Measurements from ENCODE around the gene FASTKD3. TPM values are rescaled to one million over a fixed set of nuclear protein-coding genes. Genes with fewer than 3 reads are reported as not detected.

Gene FASTKD3
- total RNA-seq, 1 donor from 2014 or later = 8.1 TPM

GRCh38 chr5:7851617-7852289, 17.1 kb downstream of the FASTKD3 start:
- no peak for FAIRE-seq
- TF ChIP-seq CTCF (IDR thresholded peaks at IDR 0.05; ENCODE audit: insufficient read depth, low read depth, low read length) (no peak), EZH2 (IDR thresholded peaks at IDR 0.05; ENCODE audit: insufficient read depth, low read length) (no peak)

GRCh38 chr5:7851240-7851592, 17.6 kb downstream of the FASTKD3 start:
- DNase-seq (ENCODE audit: low read depth) (no peak), FAIRE-seq (no peak)
- Mint-ChIP-seq H3K4me1 (ENCODE audit: low read depth, unreplicated experiment) (peaks cover 3% of the 10 kb centered on the region), H3K27me3 (ENCODE audit: low read depth, unreplicated experiment) (peaks cover 18% of the 10 kb centered on the region), H3K4me3 (ENCODE audit: unreplicated experiment) (peak overlapping the region; percentile 83), H3K27ac (ENCODE audit: unreplicated experiment) (no peak overlapping the region), H3K9me3 (ENCODE audit: unreplicated experiment) (peaks cover 2% of the 10 kb centered on the region), H3K36me3 (ENCODE audit: low read depth, unreplicated experiment) (no peaks in the 10 kb centered on the region)
- no peaks in the 10 kb centered on the region for H3K9me3 ChIP-seq (ENCODE audit: insufficient read depth, low read depth, low read length)
- peak overlapping the region; percentile 94 for H2AFZ ChIP-seq (ENCODE audit: low read depth, low read length)
- no peaks in the 10 kb centered on the region for H3K79me2 ChIP-seq (ENCODE audit: insufficient read depth, low read length)
- H3K4me1 ChIP-seq (ENCODE audit: insufficient read depth, low read length) = no peaks in the 10 kb centered on the region
- peaks cover 3% of the 10 kb centered on the region for H3K27me3 ChIP-seq (ENCODE audit: insufficient read depth, low read length)
- peak overlapping the region; percentile 89 for H3K4me2 ChIP-seq (ENCODE audit: low read length)
- no peaks in the 10 kb centered on the region for H3K36me3 ChIP-seq (ENCODE audit: insufficient read depth, low read length)
- H4K20me1 ChIP-seq (ENCODE audit: insufficient read depth, low read length) = no peaks in the 10 kb centered on the region
- no peak overlapping the region for H3K27ac ChIP-seq (ENCODE audit: low read depth, low read length)
- H3K4me3 ChIP-seq (ENCODE audit: insufficient read depth, low read depth, low read length) = peak overlapping the region; percentile 55
- no peak overlapping the region for H3K9ac ChIP-seq (ENCODE audit: low read length)
- no peak for TF ChIP-seq EZH2 (IDR thresholded peaks at IDR 0.05; ENCODE audit: insufficient read depth, low read length)
- no peak for TF ChIP-seq CTCF (IDR thresholded peaks at IDR 0.05; ENCODE audit: insufficient read depth, low read depth, low read length)

More at GRCh38 chr5:7851617-7852289, 17.1 kb downstream of the FASTKD3 start:
- Histone ChIP-seq H3K27ac (ENCODE audit: low read depth, low read length) (no peak overlapping the region), H3K4me3 (ENCODE audit: insufficient read depth, low read depth, low read length) (no peak overlapping the region), H3K4me2 (ENCODE audit: low read length) (no peak overlapping the region), H4K20me1 (ENCODE audit: insufficient read depth, low read length) (no peaks in the 10 kb centered on the region), H2AFZ (ENCODE audit: low read depth, low read length) (peak overlapping the region; percentile 94), H3K9me3 (ENCODE audit: insufficient read depth, low read depth, low read length) (no peaks in the 10 kb centered on the region), H3K79me2 (ENCODE audit: insufficient read depth, low read length) (no peaks in the 10 kb centered on the region), H3K27me3 (ENCODE audit: insufficient read depth, low read length) (peaks cover 3% of the 10 kb centered on the region), H3K4me1 (ENCODE audit: insufficient read depth, low read length) (no peaks in the 10 kb centered on the region), H3K9ac (ENCODE audit: low read length) (no peak overlapping the region), H3K36me3 (ENCODE audit: insufficient read depth, low read length) (no peaks in the 10 kb centered on the region)
- H3K36me3 Mint-ChIP-seq (ENCODE audit: low read depth, unreplicated experiment) = no peaks in the 10 kb centered on the region
- H3K4me1 Mint-ChIP-seq (ENCODE audit: low read depth, unreplicated experiment) = peaks cover 3% of the 10 kb centered on the region
- H3K27ac Mint-ChIP-seq (ENCODE audit: unreplicated experiment) = peak overlapping the region; percentile 23
- H3K27me3 Mint-ChIP-seq (ENCODE audit: low read depth, unreplicated experiment) = peaks cover 18% of the 10 kb centered on the region
- H3K9me3 Mint-ChIP-seq (ENCODE audit: unreplicated experiment) = peaks cover 2% of the 10 kb centered on the region
- no peak for DNase-seq (ENCODE audit: low read depth)
- H3K4me3 Mint-ChIP-seq (ENCODE audit: unreplicated experiment) = no peak overlapping the region
